Activated CD4-positive, alpha-beta T cell treated with anti-CD3 and anti-CD28 coated beads, Interleukin-2, amount 10 ng/mL, durations not matched to agents 7 days and 5 days (primary cell): ENCODE data around the gene TMEM9. TPM values are rescaled to one million over a fixed set of nuclear protein-coding genes. Genes with fewer than 3 reads are reported as not detected.

ENCODE experiments used
- CTCF ChIA-PET: fragments of 350-600 bp; sonication (Branson Sonifier 250); formaldehyde crosslinking; loops from one replicate; lab custom pipeline; 2021; ENCODE audit warnings: antibody characterized with exemption; lab: Charles Lee
- POLR2A ChIA-PET: fragments of 350-600 bp; sonication (Branson Sonifier 250); formaldehyde crosslinking; loops from one replicate; lab custom pipeline; 2021; ENCODE audit warnings: antibody characterized with exemption; lab: Charles Lee
- DNase-seq: peaks from one replicate; pipeline ENCODE4 v3.0.0-alpha.2; 2020
- H3K27ac Mint-ChIP-seq: one replicate; pipeline ENCODE4 v1.8.0; 2021; ENCODE audit warnings: mild to moderate bottlenecking, moderate library complexity, mixed read lengths
- H3K27me3 Mint-ChIP-seq: one replicate; pipeline ENCODE4 v1.8.0; 2021; ENCODE audit warnings: mixed read lengths
- H3K36me3 Mint-ChIP-seq: one replicate; pipeline ENCODE4 v1.8.0; 2021; ENCODE audit warnings: low read depth, mixed read lengths
- H3K4me1 Mint-ChIP-seq: one replicate; pipeline ENCODE4 v1.8.0; 2021; ENCODE audit warnings: mixed read lengths
- H3K4me3 Mint-ChIP-seq: one replicate; pipeline ENCODE4 v1.8.0; 2021; ENCODE audit warnings: mild to moderate bottlenecking, moderate library complexity, mixed read lengths
- H3K9me3 Mint-ChIP-seq: one replicate; pipeline ENCODE4 v1.8.0; 2021; ENCODE audit warnings: mixed read lengths
- total RNA-seq, 2 experiments: library from RNA; stranded (reverse); gene quantifications; one replicate each; pipeline ENCODE4 v1.2.3, GENCODE V29; 2021

Gene TMEM9
- total RNA-seq, result 10 to 100 TPM; 15.2 to 17.2 TPM

GRCh38 chr1:201154389-201155165 is at the start of gene TMEM9:
Gene TMEM9, minus strand, starts transcription at chr1:201154474. Its CDS starts 551 bp downstream, at chr1:201153923.
- Mint-ChIP-seq H3K27ac (peak within 1 kb of the TSS; percentile 87), H3K4me1 (peaks cover 15% of the 10 kb centered on the region), H3K27me3 (peaks cover 14% of the 10 kb centered on the region), H3K4me3 (peak within 1 kb of the TSS; percentile 84), H3K36me3 (peaks cover under 1% of the 10 kb centered on the region), H3K9me3 (no peaks in the 10 kb centered on the region)
- CTCF ChIA-PET, result interaction anchor here (0.8 to 1.9 kb wide), 6 partner anchors 12 to 128 kb away, joined by 3 to 7 read pairs (median 4); no protein-coding TSS in a partner anchor
- POLR2A ChIA-PET, result interaction anchor here (0.8 kb wide), 1 partner anchor 12 kb away, joined by 3 read pairs; no protein-coding TSS in a partner anchor
- peak; percentile 98 for DNase-seq

GRCh38 chr1:201198598-201198997 is 44.3 kb upstream of the TMEM9 start:
- no peaks in the 10 kb centered on the region for H3K36me3 Mint-ChIP-seq
- no peaks in the 10 kb centered on the region for H3K9me3 Mint-ChIP-seq
- ChIA-PET POLR2A (no interaction called here), CTCF (interaction anchor here (0.6 kb wide), 1 partner anchor 1522 kb away, joined by 7 read pairs; no protein-coding TSS in a partner anchor)
- no peaks in the 10 kb centered on the region for H3K4me1 Mint-ChIP-seq
- no peak overlapping the region for H3K4me3 Mint-ChIP-seq
- H3K27ac Mint-ChIP-seq, result no peak overlapping the region
- no peak for DNase-seq
- H3K27me3 Mint-ChIP-seq, result peaks cover 2% of the 10 kb centered on the region

- Mint-ChIP-seq H3K4me1 (peaks cover 2% of the 10 kb centered on the region), H3K27me3 (peaks cover 7% of the 10 kb centered on the region), H3K4me3 (no peak overlapping the region), H3K27ac (no peak overlapping the region), H3K9me3 (no peaks in the 10 kb centered on the region), H3K36me3 (no peaks in the 10 kb centered on the region)
- ChIA-PET CTCF (no interaction called here), POLR2A (no interaction called here)
- DNase-seq, result no peak
These were observed 39.8 kb upstream of the TMEM9 start for GRCh38 chr1:201194046-201194445.

GRCh38 chr1:201192261-201192788 is 38.1 kb upstream of the TMEM9 start:
- H3K4me1 Mint-ChIP-seq, result peaks cover 2% of the 10 kb centered on the region
- ChIA-PET POLR2A (no interaction called here), CTCF (interaction anchor here (1.5 kb wide), 1 partner anchor 15 kb away, joined by 4 read pairs; no protein-coding TSS in a partner anchor)
- H3K9me3 Mint-ChIP-seq, result no peaks in the 10 kb centered on the region
- H3K27me3 Mint-ChIP-seq, result peaks cover 7% of the 10 kb centered on the region
- no peak overlapping the region for H3K4me3 Mint-ChIP-seq
- no peak overlapping the region for H3K27ac Mint-ChIP-seq
- no peaks in the 10 kb centered on the region for H3K36me3 Mint-ChIP-seq
- DNase-seq, result no peak

GRCh38 chr1:201191653-201192260 is 37.5 kb upstream of the TMEM9 start:
- ChIA-PET POLR2A (no interaction called here), CTCF (interaction anchor here (1.5 kb wide), 1 partner anchor 16 kb away, joined by 4 read pairs; no protein-coding TSS in a partner anchor)
- H3K4me3 Mint-ChIP-seq, result no peak overlapping the region
- DNase-seq, result no peak
- H3K9me3 Mint-ChIP-seq, result no peaks in the 10 kb centered on the region
- H3K4me1 Mint-ChIP-seq, result peaks cover 2% of the 10 kb centered on the region
- H3K27ac Mint-ChIP-seq, result no peak overlapping the region
- no peaks in the 10 kb centered on the region for H3K36me3 Mint-ChIP-seq
- peaks cover 7% of the 10 kb centered on the region for H3K27me3 Mint-ChIP-seq

DNA sequence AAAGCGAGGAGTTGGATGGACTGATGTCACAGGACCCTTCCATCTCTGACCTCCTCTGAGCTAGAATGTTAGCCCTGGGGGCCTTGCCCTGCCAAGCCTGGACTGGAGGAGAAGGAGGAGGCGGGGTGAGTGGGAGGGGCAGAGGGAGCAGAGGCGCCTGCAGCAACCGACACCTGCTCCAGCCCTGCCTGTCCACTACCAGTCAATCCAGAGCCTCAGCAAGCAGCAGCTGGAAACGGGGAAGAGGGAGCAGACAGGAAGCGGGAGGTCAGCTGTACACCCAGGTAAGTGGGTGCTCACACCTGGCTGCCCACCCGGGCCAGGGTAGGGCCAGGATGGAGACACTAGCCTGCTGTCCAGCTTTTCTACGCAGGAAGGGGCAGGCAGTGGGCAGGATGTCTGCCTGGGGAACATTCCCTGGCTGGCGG is 36.4 kb upstream of the TMEM9 start, which contains the start of gene IGFN1:
Gene IGFN1, plus strand, starts transcription at position 201 of the 428 bp plus-strand sequence. CDS start 2,470 bp downstream, outside the sequence.
- ChIA-PET POLR2A (no interaction called here), CTCF (interaction anchor here (1.1 to 1.4 kb wide), 2 partner anchors 14 to 16 kb away, joined by 3 to 4 read pairs; no protein-coding TSS in a partner anchor)
- no peak within 1 kb of the TSS for H3K4me3 Mint-ChIP-seq
- H3K27me3 Mint-ChIP-seq, result peaks cover 9% of the 10 kb centered on the region
- H3K9me3 Mint-ChIP-seq, result no peaks in the 10 kb centered on the region
- no peak within 1 kb of the TSS for H3K27ac Mint-ChIP-seq
- no peak for DNase-seq
- no peaks in the 10 kb centered on the region for H3K36me3 Mint-ChIP-seq
- H3K4me1 Mint-ChIP-seq, result peaks cover 2% of the 10 kb centered on the region

- H3K4me3 Mint-ChIP-seq, result no peak overlapping the region
- CTCF ChIA-PET, result interaction anchor here (1.1 to 1.4 kb wide), 2 partner anchors 14 to 16 kb away, joined by 3 to 4 read pairs; no protein-coding TSS in a partner anchor
- H3K9me3 Mint-ChIP-seq, result no peaks in the 10 kb centered on the region
- DNase-seq, result no peak
- peaks cover 2% of the 10 kb centered on the region for H3K4me1 Mint-ChIP-seq
- no peak overlapping the region for H3K27ac Mint-ChIP-seq
- POLR2A ChIA-PET, result no interaction called here
- no peaks in the 10 kb centered on the region for H3K36me3 Mint-ChIP-seq
- peaks cover 9% of the 10 kb centered on the region for H3K27me3 Mint-ChIP-seq
These were observed 35.7 kb upstream of the TMEM9 start for GRCh38 chr1:201190005-201190404.

GRCh38 chr1:201189085-201189484 is 34.8 kb upstream of the TMEM9 start:
- no peaks in the 10 kb centered on the region for H3K36me3 Mint-ChIP-seq
- H3K27ac Mint-ChIP-seq, result no peak overlapping the region
- H3K27me3 Mint-ChIP-seq, result peaks cover 16% of the 10 kb centered on the region
- H3K9me3 Mint-ChIP-seq, result no peaks in the 10 kb centered on the region
- ChIA-PET POLR2A (no interaction called here), CTCF (no interaction called here)
- DNase-seq, result no peak
- no peak overlapping the region for H3K4me3 Mint-ChIP-seq
- H3K4me1 Mint-ChIP-seq, result peaks cover 2% of the 10 kb centered on the region

DNA sequence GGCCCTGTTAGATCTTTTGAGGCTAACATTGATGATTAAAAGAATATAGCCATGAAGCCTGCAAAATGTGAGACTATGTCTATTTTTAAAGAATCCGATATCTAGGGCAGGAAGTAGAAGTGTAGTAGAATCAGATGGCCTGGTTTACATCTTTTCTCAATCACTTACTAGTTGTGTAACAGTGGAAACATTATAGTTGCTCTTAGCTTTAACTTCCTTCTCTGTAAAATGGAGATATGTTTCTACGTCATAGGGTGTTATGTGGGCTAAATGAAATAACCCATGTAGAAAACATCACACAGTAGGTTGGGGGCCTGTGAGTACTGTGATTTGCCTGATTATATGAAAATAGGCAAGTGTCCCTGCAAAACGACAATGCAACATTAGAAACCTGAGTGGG is 31.9 kb upstream of the TMEM9 start:
- Mint-ChIP-seq H3K9me3 (no peaks in the 10 kb centered on the region), H3K4me3 (no peak overlapping the region), H3K36me3 (no peaks in the 10 kb centered on the region), H3K27me3 (peaks cover 24% of the 10 kb centered on the region), H3K4me1 (no peaks in the 10 kb centered on the region), H3K27ac (no peak overlapping the region)
- ChIA-PET POLR2A (no interaction called here), CTCF (no interaction called here)
- DNase-seq, result no peak

GRCh38 chr1:201185527-201186128 is 31.4 kb upstream of the TMEM9 start:
- no peak overlapping the region for H3K27ac Mint-ChIP-seq
- H3K4me1 Mint-ChIP-seq, result no peaks in the 10 kb centered on the region
- peaks cover 27% of the 10 kb centered on the region for H3K27me3 Mint-ChIP-seq
- no peaks in the 10 kb centered on the region for H3K36me3 Mint-ChIP-seq
- H3K9me3 Mint-ChIP-seq, result no peaks in the 10 kb centered on the region
- ChIA-PET POLR2A (no interaction called here), CTCF (no interaction called here)
- H3K4me3 Mint-ChIP-seq, result no peak overlapping the region
- DNase-seq, result no peak

DNA sequence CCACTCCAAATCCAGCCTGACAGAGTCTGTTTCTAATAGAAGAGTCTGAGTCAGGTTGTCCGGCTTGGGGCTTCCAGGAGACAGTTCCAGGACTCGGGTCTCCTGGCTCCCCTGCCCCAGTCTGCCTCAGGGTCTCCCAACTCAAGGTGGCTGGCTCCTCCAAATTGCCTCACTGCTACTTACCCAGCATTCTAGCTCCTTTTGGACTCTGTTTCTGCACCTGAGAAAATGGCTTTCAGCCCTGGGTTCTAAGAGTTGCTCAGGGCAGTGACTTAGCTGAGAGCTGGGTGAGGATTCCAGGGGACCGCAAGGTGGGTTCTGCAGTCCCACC is 30.8 kb upstream of the TMEM9 start:
- H3K4me3 Mint-ChIP-seq, result no peak overlapping the region
- H3K4me1 Mint-ChIP-seq, result no peaks in the 10 kb centered on the region
- H3K27me3 Mint-ChIP-seq, result peaks cover 30% of the 10 kb centered on the region
- H3K36me3 Mint-ChIP-seq, result no peaks in the 10 kb centered on the region
- DNase-seq, result no peak
- no peak overlapping the region for H3K27ac Mint-ChIP-seq
- POLR2A ChIA-PET, result no interaction called here
- no peaks in the 10 kb centered on the region for H3K9me3 Mint-ChIP-seq
- CTCF ChIA-PET, result interaction anchor here (0.6 kb wide), 1 partner anchor 377 kb away, joined by 4 read pairs; no protein-coding TSS in a partner anchor

DNA sequence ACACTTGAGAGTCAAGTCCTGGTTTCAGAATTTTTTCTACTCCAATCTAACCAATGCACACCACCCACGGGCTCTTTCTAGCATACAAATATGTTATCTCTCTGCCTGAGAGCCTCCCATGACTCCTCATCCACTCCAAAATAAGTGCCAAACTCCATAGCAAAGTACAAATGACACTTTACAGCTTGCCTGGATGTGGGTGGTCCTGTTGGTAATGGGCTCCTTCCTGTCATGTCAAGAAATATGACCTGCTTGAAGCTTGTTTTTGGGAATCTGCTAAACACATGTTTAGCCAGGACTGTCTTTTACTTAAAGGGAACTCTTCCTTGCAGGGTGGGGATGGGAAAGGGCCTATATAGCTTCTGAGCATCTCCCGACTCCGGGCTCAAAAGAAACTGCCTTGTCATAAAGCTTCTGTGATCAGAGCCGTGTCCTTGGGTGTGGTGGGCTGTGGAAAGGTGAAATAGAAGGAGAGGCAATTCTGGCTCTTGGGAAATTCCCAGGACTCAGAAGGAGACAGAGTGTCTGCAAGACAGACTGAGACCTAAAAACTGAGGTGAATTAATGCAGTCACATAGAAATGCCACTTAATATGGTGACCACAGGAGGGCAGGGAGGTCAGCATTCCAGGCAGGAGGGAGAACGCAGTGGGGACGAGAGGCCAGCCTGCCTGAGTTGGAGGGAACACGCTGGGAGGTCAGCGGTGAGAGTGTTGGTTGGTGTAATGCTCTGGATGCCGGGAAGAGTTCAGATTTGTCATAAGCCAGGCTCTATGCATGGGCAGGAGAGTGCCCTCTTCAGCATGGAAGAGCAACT is 30.2 kb upstream of the TMEM9 start:
- Mint-ChIP-seq H3K4me3 (no peak overlapping the region), H3K4me1 (no peaks in the 10 kb centered on the region), H3K9me3 (no peaks in the 10 kb centered on the region), H3K27me3 (peaks cover 25% of the 10 kb centered on the region), H3K36me3 (no peaks in the 10 kb centered on the region), H3K27ac (no peak overlapping the region)
- no peak for DNase-seq
- CTCF ChIA-PET, result interaction anchor here (0.6 kb wide), 1 partner anchor 376 kb away, joined by 4 read pairs; no protein-coding TSS in a partner anchor
- POLR2A ChIA-PET, result interaction anchor here (0.5 kb wide), 1 partner anchor 32 kb away, joined by 3 read pairs; no protein-coding TSS in a partner anchor
